Superior temporal gyrus (tissue), 1 donor: ENCODE data around the gene CDK14.
"Not testable (repeated sequence)": the region's sequence is repeated elsewhere in the genome, so short reads cannot be mapped to it uniquely, and the experiment has no call there.

ENCODE experiments used
- DNase-seq: peaks from one replicate; pipeline ENCODE4 v3.0.0-alpha.2; 2016; ENCODE audit errors: extremely low spot score

Gene CDK14

DNA sequence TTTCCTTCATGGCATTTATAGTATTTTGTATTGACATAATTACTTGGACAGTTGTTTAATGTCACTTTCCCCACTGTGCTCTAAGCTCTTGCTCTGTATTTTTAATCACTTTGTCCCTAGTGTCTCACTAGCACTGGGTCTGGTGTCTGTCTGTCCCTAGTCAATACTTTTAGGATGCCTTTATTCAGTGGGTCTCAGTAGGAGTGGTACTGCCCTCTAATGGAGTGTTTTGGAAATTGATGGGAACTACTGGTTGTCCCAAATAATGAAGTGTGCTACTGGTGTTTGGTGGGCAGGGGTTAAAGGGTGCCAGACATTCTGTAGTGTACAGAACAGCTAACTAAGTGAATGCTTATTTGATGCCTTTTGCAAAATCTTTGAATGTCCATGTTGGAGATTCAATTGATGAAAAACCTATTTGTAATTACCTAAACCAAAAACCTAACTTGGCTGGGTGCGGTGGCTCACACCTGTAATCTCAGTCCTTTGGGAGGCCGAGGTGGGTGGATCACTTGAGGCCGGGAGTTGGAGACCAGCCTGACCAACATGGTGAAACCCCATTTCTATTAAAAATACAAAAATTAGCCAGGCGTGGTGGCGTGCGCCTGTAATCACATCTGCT lies 33.3 kb downstream of the CDK14 start:
- peak; percentile 64 for DNase-seq

DNA sequence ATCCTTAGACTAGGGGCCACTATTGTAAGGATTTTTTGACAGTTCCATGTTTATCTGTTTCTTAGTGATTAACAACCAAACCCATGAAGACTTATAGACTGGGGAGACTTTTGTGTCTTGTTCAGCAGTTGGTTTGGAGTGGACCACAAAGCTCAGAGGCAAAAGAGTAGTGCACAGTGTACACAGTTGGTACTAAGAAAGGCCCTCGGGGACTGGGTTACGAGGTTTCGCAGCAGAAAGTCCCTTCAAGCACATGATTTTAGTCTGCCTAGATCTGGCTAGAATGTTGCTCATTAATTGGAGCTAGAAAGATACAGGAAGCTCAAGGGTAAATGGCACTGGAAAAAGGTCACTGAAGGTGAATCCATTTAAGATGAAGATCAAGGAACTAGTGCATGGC lies 35.4 kb downstream of the CDK14 start:
- no peak for DNase-seq

DNA sequence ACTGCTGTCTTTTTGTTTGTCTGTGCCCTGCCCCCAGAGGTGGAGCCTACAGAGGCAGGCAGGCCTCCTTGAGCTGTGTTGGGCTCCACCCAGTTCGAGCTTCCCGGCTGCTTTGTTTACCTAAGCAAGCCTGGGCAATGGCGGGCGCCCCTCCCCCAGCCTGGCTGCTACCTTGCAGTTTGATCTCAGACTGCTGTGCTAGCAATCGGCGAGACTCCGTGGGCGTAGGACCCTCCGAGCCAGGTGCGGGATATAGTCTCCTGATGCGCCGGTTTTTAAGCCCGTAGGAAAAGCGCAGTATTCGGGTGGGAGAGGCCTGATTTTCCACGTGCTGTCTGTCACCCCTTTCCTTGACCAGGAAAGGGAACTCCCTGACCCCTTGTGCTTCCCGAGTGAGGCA lies 43.6 kb downstream of the CDK14 start:
- DNase-seq = not testable (repeated sequence)

DNA sequence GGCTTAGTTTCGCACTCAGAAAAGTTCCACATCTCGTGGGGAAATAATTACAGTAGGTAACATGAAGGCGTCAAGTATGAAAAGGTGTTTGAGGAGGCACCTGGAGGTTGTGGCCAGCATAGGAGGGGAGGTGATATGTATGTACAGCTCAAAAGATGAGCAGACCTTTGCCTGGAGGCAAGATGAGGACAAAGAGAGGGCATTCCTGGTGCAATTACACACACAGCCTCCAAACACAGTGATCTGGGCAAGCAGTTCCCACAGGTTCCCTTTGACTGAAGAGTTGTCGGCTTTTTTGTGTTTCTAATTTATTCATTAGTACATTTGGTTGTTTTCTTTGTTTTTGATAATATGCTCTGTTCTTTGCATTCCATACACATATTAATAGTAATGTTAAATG lies 46.9 kb downstream of the CDK14 start:
- no peak for DNase-seq

DNA sequence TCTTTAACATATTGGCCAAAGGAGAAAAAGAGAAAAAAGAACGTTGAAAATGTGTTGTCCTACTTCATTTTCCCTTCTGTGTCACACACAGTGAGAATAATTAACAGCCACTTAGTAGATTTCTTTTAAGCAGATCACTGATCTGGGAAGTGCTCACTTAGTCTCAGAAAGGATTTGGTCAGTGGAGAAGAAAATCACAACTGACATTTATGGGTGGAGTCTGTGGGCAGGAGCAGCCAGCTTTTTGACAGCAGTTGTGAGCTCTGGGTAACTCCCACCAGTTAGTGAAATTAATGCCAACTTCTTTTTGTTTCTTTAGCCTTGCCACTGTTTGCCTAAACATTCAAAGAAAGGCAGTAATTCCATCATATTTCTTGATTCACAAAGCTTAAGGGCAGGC lies 49.7 kb downstream of the CDK14 start:
- no peak for DNase-seq

DNA sequence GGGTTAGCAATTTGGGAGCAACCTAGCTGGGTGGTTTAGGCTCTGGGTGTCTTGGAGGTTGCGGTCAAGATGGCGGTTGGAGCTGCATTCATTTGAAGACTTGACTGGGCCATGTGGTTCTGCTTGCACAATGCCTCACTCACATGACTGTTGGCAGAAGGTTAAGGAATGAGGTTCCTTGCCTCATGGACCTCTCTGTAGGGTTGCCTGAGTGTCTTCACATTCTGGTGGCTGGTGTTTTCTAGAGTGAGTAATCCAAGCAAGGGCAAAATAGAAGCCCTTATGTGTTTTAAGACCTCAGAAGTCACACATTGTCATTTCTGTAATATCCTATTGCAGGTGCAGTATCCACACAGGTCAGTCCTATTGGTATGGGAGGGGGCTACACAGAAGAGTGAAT lies 52.0 kb downstream of the CDK14 start:
- DNase-seq = no peak

DNA sequence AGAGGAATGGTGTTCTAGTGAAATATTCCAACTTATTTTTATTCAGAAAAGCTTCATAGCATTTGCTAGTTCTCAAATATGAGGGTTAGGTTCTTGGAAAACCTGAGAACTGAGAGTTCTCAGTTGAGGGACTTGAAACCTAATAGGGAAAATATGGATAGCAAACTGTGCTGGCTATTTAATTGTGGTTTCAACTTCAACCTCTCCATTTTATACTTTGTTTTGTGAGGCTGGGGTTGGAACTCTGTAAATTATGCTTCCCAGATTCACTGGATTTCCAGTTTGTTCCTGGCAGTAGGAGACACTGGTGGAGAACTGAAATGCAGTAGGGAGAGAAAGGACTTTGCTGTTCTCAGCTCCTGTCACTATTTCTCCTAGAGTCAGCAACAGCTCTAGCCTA lies 52.7 kb downstream of the CDK14 start:
- DNase-seq = no peak

DNA sequence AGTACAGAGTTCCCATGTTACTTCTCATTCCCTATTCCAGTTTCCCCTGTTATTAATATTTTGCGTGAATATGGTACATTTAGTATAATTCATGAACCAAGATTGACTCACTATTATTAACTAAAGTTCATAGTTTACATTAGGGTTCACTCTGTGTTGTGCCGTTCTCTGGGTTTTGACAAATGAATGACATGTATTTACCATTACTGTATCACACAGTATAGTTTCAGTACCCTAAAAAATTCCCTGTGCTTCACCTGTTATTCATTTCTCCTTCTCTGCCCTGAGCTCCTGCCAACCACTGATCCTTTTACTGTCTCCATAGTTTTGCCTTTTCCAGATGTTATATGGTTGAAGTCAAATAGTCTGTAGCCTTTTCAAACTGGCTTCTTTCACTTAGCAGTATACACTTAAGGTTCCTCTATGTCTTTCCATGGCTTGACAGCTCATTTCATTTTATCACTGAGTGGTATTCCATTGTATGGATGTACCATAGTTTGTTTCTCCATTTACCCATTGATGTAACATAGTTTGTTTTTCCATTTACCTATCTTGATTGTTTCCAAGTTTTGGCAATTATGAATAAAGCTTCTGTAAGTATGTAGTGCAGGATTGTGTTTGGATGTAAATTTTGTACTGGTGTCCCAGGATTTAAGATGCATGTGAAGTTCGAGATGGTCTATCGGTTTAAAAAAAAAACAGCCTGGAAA lies 58.8 kb downstream of the CDK14 start:
- no peak for DNase-seq

DNA sequence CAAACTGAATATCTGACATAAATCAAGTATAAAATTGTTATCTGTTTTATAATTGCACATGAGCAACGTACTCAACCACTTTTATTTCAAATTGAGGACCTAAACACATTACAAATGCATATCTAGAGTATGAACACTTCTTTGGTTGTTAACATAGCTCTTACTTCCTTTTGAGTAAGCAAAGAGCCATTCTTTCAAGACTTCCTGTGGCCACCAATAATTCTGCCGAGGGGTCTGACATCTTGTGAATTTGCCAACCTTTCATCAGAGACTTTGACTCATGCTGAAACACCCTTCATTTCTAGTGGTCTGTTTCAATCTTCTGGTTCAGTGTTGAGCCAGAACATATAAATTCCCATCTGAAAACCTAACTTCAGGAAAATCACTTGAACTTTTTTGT lies 59.4 kb downstream of the CDK14 start:
- no peak for DNase-seq

DNA sequence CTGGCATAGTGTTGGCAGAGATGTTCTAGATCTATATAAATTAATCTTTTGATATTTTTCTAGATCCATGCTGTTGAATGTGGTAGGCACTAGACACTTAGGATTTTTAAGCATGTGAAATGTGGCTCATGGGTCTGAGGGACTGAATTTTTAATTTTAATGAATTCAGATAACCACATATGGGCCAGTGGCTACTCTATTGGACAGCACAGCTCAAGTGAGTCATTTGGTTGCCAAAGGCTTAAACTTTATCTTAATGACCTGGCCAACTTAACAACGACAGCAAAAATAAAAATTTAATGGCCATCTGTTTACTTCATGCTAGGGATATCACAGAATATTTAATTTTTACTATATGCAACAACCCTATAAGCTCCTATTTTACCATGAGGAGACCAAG lies 61.4 kb downstream of the CDK14 start:
- no peak for DNase-seq

DNA sequence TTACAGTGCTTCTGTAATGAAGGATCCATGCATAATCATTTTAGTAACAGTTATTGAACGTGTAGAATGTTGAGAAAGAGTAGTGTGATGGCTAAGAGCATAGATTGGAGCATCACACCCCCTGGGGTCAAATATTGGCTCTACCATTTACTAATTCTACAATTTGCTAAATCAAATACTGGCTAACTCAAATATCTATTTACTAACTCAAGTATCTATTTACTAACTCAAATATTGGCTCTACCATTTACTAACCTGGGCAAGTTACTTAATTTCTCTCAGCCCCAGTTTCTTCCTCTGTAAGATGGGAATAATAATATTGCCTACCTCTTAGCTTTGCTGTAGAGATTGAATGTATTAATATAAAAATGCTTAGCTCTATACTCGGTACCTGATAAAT lies 64.0 kb downstream of the CDK14 start:
- no peak for DNase-seq

DNA sequence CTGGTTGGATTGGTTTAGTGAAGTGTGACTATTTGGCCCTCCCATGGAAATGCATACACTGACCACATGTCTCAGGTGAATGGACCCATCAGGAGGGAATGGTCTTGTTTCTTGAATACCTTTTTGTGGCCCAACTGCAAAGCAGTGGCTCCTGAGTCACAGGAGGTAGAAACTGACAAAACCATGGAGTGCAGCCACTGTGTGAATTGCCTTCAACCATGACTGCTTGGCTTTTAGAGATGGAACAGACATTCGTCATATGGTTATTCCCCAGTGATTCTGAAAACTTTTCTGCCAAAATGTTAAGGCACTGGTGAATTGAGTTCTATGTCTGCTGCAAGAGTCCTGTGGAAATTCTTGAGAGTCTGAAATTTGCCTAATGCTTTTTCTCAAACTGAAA lies 64.7 kb downstream of the CDK14 start:
- DNase-seq = no peak

DNA sequence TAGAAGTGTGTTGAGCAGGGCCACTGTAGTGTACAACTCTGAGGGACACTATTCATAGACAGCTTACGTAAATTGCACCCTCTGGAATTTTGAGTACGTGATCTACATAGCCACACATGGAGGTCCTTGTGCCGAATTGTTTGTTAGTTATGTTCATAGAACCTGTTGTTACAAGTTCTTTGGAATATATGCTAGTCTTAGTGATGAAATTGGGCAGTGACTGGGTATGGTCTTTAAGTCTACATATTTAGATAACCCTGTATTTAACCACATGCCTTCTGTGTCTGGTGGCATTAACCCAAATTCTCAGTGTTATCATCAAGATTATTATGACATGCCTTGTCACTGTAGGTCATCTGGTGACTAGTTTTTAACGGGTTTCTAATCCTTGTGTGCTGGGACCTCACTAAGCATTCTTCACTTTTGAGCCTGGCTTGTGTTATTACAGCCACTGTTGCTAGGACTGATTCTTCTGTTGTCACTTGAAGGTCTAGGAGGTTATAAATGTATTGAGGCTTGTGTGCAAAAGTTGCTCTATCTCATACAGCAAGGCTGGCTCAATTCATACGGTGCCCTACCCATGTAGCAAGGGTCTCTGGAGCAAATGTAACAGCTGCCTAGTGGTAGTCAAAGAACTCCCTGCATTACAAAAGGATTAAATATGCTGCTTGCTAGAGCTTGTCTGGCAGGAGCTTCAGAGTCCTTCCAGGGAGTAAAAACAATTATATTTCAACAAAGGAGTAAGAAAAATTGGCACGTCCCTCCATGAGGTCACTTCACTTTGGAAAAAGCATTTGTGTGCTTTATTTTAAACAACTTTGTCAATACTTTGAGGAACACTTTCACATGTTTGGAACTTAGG lies 65.4 kb downstream of the CDK14 start:
- no peak for DNase-seq

DNA sequence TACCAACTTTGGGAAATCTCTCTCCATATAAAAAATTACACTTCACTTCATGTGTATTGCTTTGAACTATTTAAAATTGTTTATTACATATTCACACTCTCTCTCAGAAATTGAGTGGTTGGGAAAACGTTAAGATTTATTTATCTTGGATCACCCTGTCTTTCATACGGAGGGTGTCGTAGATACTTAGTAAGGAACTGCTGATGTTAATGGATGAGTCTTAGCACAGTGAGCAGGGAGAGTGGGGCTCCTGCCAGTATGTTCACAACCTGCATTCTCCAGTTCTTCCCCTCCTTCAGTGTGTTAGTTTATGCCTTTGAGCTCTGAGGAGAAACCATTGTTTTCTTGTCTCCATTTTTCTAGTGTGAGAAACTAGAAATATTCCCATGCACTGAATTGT lies 67.1 kb downstream of the CDK14 start:
- DNase-seq = no peak

DNA sequence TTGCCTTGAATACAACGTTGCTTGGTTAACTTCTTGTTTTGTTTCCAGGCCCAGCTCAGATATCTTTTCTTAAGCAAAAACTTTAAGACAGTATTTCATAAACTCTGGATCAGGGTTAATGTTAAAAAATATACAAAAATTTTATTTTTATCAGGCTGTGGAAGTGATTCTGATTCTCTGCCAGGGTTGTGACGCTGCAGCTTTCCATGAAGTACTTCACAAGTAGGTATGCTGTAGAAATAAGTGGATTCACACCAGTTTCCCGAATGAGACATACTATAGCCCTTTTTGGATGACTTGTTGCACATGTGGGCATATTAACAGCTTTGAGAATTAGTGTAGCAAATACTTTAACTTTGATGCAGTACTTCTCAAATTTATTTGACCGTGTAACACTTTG lies 70.1 kb downstream of the CDK14 start:
- no peak for DNase-seq

DNA sequence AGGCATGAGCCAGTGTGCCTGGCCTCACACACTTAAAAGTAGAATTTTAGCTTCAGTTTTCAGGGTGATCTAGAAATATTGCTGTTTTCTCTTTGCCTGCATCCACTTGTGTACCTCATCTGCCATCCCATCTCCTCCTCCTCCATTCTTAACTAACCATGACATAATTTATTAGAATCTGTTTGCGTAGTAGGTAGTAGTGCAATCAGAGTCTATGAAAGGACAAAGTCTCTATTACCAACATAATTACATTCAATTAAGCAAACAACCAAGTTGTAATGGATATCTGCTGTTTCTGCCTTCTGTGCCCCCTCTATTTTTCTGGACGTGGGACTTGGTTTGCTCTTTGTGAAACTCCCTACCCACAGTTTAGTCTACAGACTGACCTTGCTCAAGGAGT lies 72.9 kb downstream of the CDK14 start:
- DNase-seq = no peak

DNA sequence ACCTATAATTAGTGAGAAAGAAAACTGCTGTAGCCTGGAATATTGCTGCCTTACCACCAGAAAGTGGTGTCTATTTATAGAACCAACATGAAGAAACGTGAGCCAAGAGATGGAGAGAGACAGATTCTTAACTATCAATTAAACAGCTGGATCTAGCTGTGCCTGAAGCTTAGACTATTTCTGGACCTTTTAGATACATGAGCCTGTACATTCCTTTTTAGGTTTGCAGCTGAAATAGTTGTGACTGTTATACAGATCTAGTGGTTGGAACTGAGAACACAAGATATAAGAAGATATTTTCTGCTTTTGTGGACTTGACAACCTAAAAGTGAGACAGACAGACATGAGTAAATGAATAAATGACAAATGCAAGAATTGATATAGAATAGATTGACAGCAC lies 73.4 kb downstream of the CDK14 start:
- no peak for DNase-seq

DNA sequence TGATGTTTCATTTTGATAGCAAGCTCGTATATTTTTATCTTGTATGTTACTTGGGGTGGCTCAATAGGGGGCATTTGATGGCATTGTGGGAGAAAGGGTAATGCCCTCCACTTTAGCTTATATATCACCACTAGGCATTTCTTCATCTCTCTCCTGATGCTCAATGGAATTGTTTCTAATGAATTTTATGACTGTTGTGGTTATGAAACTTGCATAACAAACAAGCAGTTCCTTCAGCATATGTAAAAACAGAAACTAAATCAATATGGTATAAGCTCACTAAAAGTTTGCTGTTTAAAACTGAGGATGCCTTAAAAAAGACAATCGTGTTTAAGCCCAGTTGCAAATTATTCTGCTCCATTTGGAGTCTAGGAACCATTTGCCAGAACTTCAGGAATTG lies 75.5 kb downstream of the CDK14 start:
- DNase-seq = no peak

DNA sequence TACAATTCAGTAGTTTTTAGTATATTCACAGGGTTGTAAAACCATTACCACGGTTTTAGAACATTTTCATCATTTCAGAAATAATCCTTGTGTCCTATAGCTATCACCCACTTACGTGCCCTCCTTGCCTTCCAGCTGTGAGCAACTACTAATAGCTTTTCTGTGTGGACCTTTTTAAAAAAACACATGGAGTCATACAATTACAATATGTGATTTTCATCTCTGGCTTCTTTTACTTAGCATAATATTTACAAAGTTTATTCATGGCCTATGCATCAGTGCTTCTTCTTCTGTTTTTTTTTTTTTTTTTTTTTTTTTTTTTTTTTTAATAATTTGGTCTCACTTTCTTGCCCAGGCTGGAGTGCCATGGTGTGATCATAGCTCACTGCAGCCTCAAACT lies 76.1 kb downstream of the CDK14 start:
- DNase-seq = no peak

DNA sequence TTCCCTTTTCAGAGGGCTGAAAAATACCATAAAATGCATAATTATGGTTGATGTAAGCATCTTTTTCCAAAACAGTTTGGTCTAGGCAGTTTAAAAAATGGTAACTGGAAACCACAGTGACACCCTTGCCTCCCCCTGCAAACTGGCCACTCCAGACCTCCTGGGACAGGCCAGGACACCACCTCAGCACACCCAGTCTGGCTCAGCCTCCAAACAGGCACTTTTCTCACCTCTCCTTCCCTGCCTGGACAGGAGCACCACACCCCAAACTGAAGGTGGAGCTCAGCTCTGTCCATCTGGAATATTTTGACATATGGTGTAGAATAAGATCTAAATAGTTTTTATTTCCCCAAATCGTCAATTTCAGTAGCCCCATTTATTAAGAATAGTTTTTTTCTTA lies 78.5 kb downstream of the CDK14 start:
- DNase-seq = no peak

DNA sequence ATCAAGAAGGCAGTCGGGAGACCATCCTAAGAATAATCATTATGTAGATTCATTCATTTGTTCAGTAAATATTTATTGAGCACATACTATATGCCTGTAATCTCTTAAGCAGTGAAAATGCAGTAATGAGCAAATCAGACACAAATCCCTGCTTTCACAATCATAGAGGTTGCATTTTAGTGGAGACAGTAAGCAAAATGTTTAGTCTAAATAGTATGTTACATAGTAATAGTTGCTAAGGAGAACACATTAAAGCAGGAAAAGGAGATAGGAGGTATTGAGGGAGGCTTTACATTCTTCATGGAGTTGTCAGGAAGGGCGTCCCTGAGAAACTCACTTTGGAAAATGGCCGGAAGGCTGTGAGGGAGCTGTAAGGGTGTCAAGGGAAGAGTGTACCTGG lies 79.9 kb downstream of the CDK14 start:
- no peak for DNase-seq

DNA sequence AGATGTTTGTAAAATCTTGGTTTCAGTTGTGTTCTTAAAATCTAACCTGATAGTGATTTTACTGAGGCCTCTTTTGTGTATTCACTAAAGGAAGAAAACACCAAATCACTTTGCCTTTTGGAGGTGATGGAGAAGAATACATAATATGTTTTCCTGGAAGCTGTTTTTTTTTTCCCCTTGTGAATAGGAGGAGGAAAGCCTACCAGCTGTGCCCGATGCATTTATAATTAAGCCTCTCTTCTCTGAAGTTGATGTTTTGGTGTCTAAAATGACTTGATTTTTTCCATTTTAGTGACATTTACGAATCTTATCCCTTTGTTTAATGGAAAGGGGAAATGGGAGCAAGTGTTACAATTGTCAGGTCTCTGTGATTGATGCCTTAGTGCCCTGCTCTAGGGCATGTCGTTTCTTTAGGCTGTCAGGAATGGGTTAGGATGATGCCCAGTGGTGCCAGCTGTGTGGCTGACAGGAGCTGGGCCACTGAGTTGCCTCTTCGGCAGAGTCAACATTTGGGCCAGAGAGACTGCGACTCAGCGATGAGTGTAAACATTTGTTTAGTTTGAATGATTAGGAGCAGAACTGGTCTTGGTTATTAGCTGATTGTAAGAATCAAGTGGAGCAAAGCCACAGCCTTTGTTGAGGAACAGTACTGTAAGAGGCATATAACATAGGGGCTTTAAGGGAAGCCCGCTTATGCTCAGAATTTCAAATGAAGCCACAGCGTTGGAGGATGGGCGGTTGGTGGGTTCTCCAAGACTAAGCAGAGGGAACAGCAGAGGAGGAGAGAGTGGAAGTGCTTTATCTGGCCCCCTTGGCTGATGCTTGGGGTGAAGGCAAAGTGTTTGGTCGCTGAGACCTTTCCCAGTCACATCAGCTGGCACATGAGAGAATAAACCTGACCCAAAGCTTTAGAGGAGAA lies 81.6 kb downstream of the CDK14 start:
- no peak for DNase-seq
